ENCODE results near the gene POSTN.

Gene POSTN

DNA sequence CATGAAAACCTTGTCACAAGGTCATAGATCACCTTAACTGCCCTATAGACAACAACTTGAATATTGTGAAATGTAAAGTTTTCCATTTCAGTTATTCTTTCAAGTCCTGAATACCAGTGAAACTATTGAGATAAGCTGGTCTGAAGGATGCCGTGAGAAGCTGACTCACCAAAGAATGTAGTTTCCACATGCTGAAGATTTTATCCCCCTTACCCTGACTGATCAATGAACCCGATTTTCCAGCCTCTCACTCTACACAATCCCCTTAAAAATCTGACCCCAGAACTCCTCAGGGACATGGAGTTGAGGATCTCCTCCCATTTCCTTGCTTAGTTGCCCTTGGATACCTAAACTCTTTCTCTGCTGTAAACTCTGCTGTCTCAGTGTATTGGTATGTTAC lies 67.5 kb downstream of the POSTN start:
- no peak overlapping the region for H3K4me3 ChIP-seq (ENCODE audit: low read length)
- DNase-seq (ENCODE audit: low read depth, low spot score): no peak

DNA sequence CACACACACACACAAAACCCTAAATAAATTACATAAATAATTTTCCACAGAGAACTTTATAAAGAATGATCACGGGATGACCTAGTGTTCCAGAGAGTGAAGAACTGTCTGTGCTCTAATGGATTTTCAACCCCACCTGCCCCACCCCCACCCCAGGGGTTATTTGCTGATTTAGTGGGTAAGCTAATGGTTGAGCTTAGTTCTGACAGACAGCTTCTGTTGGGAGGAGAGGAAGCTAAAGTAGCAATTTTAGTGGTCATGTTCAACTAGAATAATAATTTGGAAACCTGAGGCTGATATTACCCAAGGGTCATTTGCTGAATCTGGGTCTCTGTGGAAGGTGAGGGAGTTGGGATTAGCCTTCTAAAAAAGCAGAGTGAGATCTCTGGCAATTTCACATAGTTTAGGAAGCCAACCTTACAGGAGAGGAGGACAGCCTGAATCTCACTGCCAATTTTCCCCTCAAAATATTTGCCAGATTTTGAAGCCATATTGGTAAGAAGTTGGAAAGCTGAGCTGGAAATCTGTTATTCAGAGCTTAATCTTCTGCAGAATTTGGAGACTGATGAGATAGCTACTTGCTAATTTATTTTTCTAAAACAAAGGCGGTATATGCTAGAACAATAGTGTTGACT lies 68.7 kb downstream of the POSTN start:
- no peak for DNase-seq (ENCODE audit: low read depth, low spot score)

DNA sequence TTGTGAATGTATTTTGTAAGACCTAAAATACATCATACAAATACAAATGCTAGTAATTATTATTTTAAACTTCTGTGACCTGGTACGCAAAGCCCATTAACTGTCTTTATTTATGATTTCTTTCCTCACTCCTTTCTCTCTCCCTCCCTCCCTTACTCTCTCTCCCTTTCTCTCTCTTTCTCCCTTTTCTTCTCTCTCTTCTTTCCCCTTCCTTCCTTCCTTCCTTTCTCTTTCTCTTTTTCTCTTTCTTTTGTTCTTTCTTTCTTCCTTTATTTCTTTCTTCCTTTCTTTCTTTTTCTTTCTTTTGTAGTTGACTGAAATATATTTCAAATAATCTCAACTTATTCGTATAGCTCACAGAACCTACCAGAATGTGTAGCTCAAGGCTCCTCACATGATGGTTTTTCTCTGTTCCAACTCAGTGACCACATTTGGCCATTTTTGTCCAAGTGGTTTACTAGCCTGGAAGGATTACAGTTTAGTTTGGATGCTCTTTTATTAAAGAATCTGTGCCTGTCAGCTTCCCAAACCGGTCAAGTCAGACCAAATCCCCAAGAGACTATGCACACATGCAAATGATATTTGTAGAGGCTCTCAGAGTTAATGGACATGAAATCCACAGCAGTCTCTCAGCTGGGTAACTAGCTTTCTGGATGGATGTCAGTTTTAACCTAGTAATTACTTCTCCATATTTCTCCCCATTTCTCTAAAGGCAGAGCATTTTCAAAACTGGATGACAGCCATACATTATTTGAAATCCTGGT lies 71.7 kb downstream of the POSTN start:
- no peak for DNase-seq (ENCODE audit: low read depth, low spot score)
- H3K4me3 ChIP-seq (ENCODE audit: low read length): no peak overlapping the region

More for the DNA sequence above, 68.7 kb downstream of the POSTN start:
- no peak overlapping the region for H3K4me3 ChIP-seq (ENCODE audit: low read length)

DNA sequence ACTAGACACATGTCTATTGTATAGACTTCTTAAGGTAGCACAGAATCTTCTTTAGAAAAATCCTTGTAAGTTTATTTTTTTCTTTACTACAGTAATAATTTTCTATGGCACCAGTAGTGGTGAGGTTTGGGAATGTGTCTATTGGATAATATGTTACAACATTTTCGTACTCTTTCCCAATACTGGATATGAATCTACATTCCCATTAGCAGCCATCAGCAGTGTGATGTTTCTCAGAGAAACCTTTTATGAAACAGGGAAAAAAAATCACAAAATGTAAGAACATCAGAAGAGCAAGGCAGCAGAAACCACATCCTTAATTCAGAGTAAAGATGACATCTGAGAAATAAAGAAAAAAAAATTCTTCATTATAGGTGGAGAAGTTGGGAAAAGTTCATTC lies 83.3 kb downstream of the POSTN start:
- no peak overlapping the region for H3K4me3 ChIP-seq (ENCODE audit: low read length)
- DNase-seq (ENCODE audit: low read depth, low spot score): no peak
